OCI-LY7 (cell line): ENCODE measurements around the gene BARHL2.

Experiments
- CTCF ChIP-seq: fragments of 200-600 bp; sonication (generic); conservative IDR thresholded peaks from 2 replicates; pipeline ENCODE4 v1.5.1; 2014; ENCODE audit warnings: mild to moderate bottlenecking, antibody characterized with exemption, low read length, moderate library complexity, mixed read lengths
- EZH2phosphoT487 ChIP-seq: fragments of 200-600 bp; sonication (generic); IDR thresholded peaks from 2 replicates; pipeline ENCODE4 v1.6.1; 2018; ENCODE audit warnings: low read depth, borderline replicate concordance, mild to moderate bottlenecking, mixed run types, antibody characterized with exemption, low read length, moderate library complexity, mixed read lengths

DNA sequence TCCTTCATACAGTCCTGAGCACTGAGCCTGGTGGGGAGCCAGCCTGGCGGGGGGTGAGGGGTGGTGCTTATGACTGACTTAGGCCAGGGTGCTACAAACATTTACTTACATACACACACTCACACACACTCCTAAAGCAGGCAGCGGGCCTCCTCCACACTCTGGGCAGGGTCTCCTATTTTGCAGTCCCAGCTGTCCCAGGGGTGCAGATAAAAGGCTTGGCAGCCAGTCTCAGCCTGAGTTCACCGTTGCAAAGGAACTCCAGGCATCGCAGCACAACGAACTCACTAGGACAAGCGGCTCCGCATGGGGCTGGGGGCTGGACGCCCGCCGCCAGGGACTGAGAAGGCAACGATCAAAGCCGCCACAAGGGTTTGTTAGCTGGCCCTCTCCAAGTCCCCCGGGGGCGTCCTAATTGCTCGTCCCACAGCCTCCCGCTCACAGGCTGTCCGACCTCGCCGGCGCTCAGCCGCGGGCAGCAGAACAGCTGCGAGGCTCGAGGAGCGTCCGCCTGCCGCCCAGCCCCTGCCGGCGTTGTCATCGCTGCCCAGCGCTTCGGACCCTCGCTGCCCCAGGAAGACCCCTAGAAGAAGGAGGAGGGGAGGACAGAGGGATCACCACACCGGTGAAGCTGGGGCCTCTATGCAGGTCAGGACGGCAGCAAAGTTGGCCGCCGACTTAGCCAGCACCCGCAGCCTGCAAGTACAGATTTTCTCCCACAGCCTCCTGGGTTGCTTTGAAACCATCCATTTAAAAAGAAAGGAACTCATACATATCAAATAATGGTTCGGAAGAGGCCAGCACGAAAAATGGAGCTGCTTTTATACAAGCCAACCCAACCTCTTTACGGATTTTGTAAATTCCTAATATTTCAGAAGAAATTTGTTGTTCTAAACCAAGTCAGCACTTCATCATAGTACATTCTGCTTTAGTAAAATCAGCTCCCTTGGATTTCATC is 6.2 kb downstream of the BARHL2 start:
- no peak for TF ChIP-seq CTCF
- no peak for TF ChIP-seq EZH2phosphoT487
